Muscle layer of colon (tissue), 2 donors: Measurements from ENCODE around the gene SCRN3.
"Not testable (repeated sequence)": the region's sequence is repeated elsewhere in the genome, so short reads cannot be mapped to it uniquely, and the experiment has no call there.

Experiments
- H3K27ac ChIP-seq: one replicate; pipeline ENCODE4 v1.7.0; 2013; ENCODE audit warnings: low read depth, mild to moderate bottlenecking, low read length, moderate library complexity
- H3K27me3 ChIP-seq, 2 donors: one replicate each; pipeline ENCODE4 v1.7.0; 2013; ENCODE audit warnings: low read length in 2 of 2, mild to moderate bottlenecking in 2 of 2; ENCODE audit not compliant: insufficient read depth in 2 of 2, control insufficient read depth in 1 of 2
- H3K36me3 ChIP-seq: one replicate; pipeline ENCODE4 v1.7.0; 2013; ENCODE audit warnings: mild to moderate bottlenecking, low read length; ENCODE audit not compliant: insufficient read depth
- H3K4me1 ChIP-seq: one replicate; pipeline ENCODE4 v1.7.0; 2013; ENCODE audit warnings: mild to moderate bottlenecking, low read length; ENCODE audit not compliant: insufficient read depth
- H3K4me3 ChIP-seq, 2 donors: one replicate each; pipeline ENCODE4 v1.7.0; 2013; ENCODE audit warnings: low read length in 2 of 2, low read depth in 1 of 2, mild to moderate bottlenecking in 1 of 2, moderate library complexity in 1 of 2
- H3K9ac ChIP-seq: one replicate; pipeline ENCODE4 v1.7.0; 2013; ENCODE audit warnings: low read length
- H3K9me3 ChIP-seq: one replicate; pipeline ENCODE4 v1.7.0; 2013; ENCODE audit warnings: mild to moderate bottlenecking, low read length
- donor health status: abdominal sarcoma.
- donor health status: Adenocarcinoma of cecum.

The SCRN3 gene

GRCh38 chr2:174395284-174395968 is at the start of gene SCRN3:
Gene SCRN3 (plus strand): TSS chr2:174395730. CDS start chr2:174398284, 2,554 bp downstream.
- H3K4me3 ChIP-seq, result peak within 1 kb of the TSS; percentile 78 to 83
- peaks cover 30% of the 10 kb centered on the region for H3K4me1 ChIP-seq
- no peaks in the 10 kb centered on the region for H3K9me3 ChIP-seq
- peak within 1 kb of the TSS; percentile 80 for H3K9ac ChIP-seq
- H3K36me3 ChIP-seq, result peaks cover 8% of the 10 kb centered on the region
- peak within 1 kb of the TSS; percentile 84 for H3K27ac ChIP-seq
- H3K27me3 ChIP-seq, result no peaks in the 10 kb centered on the region

GRCh38 chr2:174350018-174350417 is 45.5 kb upstream of the SCRN3 start:
- H3K9me3 ChIP-seq, result no peaks in the 10 kb centered on the region
- H3K9ac ChIP-seq, result no peak overlapping the region
- H3K36me3 ChIP-seq, result peaks cover 10% of the 10 kb centered on the region
- H3K4me1 ChIP-seq, result no peaks in the 10 kb centered on the region
- H3K27me3 ChIP-seq, result peaks cover 2 to 5% of the 10 kb centered on the region in 2 donors
- H3K27ac ChIP-seq, result no peak overlapping the region
- H3K4me3 ChIP-seq, result no peak overlapping the region

- Histone ChIP-seq H3K9me3 (no peaks in the 10 kb centered on the region), H3K4me1 (no peaks in the 10 kb centered on the region), H3K4me3 (no peak overlapping the region), H3K9ac (no peak overlapping the region), H3K27ac (no peak overlapping the region), H3K27me3 (peaks cover 0 to under 1% of the 10 kb centered on the region in 2 donors), H3K36me3 (peaks cover 10% of the 10 kb centered on the region)
These were observed 44.8 kb upstream of the SCRN3 start for GRCh38 chr2:174350593-174351181.

GRCh38 chr2:174353004-174353403 is 42.5 kb upstream of the SCRN3 start:
- no peak overlapping the region for H3K9ac ChIP-seq
- no peaks in the 10 kb centered on the region for H3K9me3 ChIP-seq
- peaks cover 10% of the 10 kb centered on the region for H3K36me3 ChIP-seq
- no peak overlapping the region for H3K27ac ChIP-seq
- peaks cover 11% of the 10 kb centered on the region for H3K4me1 ChIP-seq
- H3K4me3 ChIP-seq, result no peak overlapping the region
- no peaks in the 10 kb centered on the region for H3K27me3 ChIP-seq

- no peaks in the 10 kb centered on the region for H3K9me3 ChIP-seq
- H3K27me3 ChIP-seq, result no peaks in the 10 kb centered on the region
- peaks cover 11% of the 10 kb centered on the region for H3K4me1 ChIP-seq
- H3K9ac ChIP-seq, result no peak overlapping the region
- H3K27ac ChIP-seq, result no peak overlapping the region
- no peaks in the 10 kb centered on the region for H3K36me3 ChIP-seq
- no peak overlapping the region for H3K4me3 ChIP-seq
These were observed 39.2 kb upstream of the SCRN3 start for GRCh38 chr2:174356347-174356746.

- H3K4me3 ChIP-seq, H3K27ac ChIP-seq, H3K9ac ChIP-seq, H3K27me3 ChIP-seq, H3K36me3 ChIP-seq, H3K9me3 ChIP-seq: not testable (repeated sequence)
- H3K4me1 ChIP-seq, result peaks cover 11% of the 10 kb centered on the region
These were observed 35.9 kb upstream of the SCRN3 start for GRCh38 chr2:174359663-174360062.

- no peak overlapping the region for H3K27ac ChIP-seq
- H3K36me3 ChIP-seq, result no peaks in the 10 kb centered on the region
- H3K27me3 ChIP-seq, result no peaks in the 10 kb centered on the region
- no peak overlapping the region for H3K4me3 ChIP-seq
- no peak overlapping the region for H3K9ac ChIP-seq
- H3K4me1 ChIP-seq, result peaks cover under 1% of the 10 kb centered on the region
- H3K9me3 ChIP-seq, result no peaks in the 10 kb centered on the region
These were observed 32.6 kb upstream of the SCRN3 start for GRCh38 chr2:174362949-174363348.

- H3K9me3 ChIP-seq, H3K36me3 ChIP-seq, H3K4me1 ChIP-seq, H3K27ac ChIP-seq, H3K4me3 ChIP-seq, H3K27me3 ChIP-seq, H3K9ac ChIP-seq: not testable (repeated sequence)
These were observed 31.9 kb upstream of the SCRN3 start for GRCh38 chr2:174363492-174364225.

- H3K4me3 ChIP-seq, result no peak overlapping the region
- no peaks in the 10 kb centered on the region for H3K4me1 ChIP-seq
- H3K36me3 ChIP-seq, result peaks cover 7% of the 10 kb centered on the region
These were observed 30.9 kb upstream of the SCRN3 start for GRCh38 chr2:174364628-174365027.

GRCh38 chr2:174365571-174365970 is 30.0 kb upstream of the SCRN3 start:
- no peak overlapping the region for H3K9ac ChIP-seq
- H3K4me3 ChIP-seq, result no peak overlapping the region
- H3K27me3 ChIP-seq, result no peaks in the 10 kb centered on the region
- no peak overlapping the region for H3K27ac ChIP-seq
- H3K4me1 ChIP-seq, result no peaks in the 10 kb centered on the region
- peaks cover 12% of the 10 kb centered on the region for H3K36me3 ChIP-seq
- H3K9me3 ChIP-seq, result no peaks in the 10 kb centered on the region

More at GRCh38 chr2:174364628-174365027, 30.9 kb upstream of the SCRN3 start:
- H3K27me3 ChIP-seq, result no peaks in the 10 kb centered on the region
- no peak overlapping the region for H3K9ac ChIP-seq
- no peak overlapping the region for H3K27ac ChIP-seq
- H3K9me3 ChIP-seq, result no peaks in the 10 kb centered on the region

GRCh38 chr2:174368691-174369090 is 26.8 kb upstream of the SCRN3 start:
- Histone ChIP-seq H3K4me1 (no peaks in the 10 kb centered on the region), H3K27ac (no peak overlapping the region), H3K4me3 (no peak overlapping the region), H3K36me3 (peaks cover 12% of the 10 kb centered on the region), H3K27me3 (no peaks in the 10 kb centered on the region), H3K9ac (no peak overlapping the region), H3K9me3 (no peaks in the 10 kb centered on the region)
